Transverse colon (tissue), 4 donors: Measurements from ENCODE around the gene GDPD5. TPM values are rescaled to one million over a fixed set of nuclear protein-coding genes. Genes with fewer than 3 reads are reported as not detected.

Experiments
- DNase-seq: peaks from one replicate; pipeline ENCODE4 v3.0.0-alpha.2; 2019
- H3K27ac ChIP-seq, 4 donors: fragments of 200-600 bp; sonication (generic); 2 replicates each; pipeline ENCODE4 v1.5.1; 2016 to 2018; ENCODE audit warnings: inconsistent platforms in 4 of 4
- H3K27me3 ChIP-seq: fragments of 200-600 bp; sonication (generic); 2 replicates; pipeline ENCODE4 v1.5.1; 2017; ENCODE audit warnings: inconsistent platforms
- H3K36me3 ChIP-seq, 4 donors: fragments of 200-600 bp; sonication (generic); 2 replicates each; pipeline ENCODE4 v1.5.1; 2017 to 2019; ENCODE audit warnings: inconsistent platforms in 4 of 4
- H3K4me1 ChIP-seq, 4 donors: fragments of 200-600 bp; sonication (generic); 2 replicates each; pipeline ENCODE4 v1.5.1; 2017 to 2020; ENCODE audit warnings: inconsistent platforms in 4 of 4
- H3K4me3 ChIP-seq, 4 donors: fragments of 200-600 bp; sonication (generic); 1 replicate in 1 of 4; 2 replicates in 3 of 4; pipeline versions ENCODE4 v1.5.1 to v1.6.1; 2017 to 2019; ENCODE audit warnings: inconsistent platforms in 4 of 4
- H3K9me3 ChIP-seq, 2 donors: fragments of 200-600 bp; sonication (generic); 2 replicates each; pipeline ENCODE4 v1.5.1; 2017 to 2019; ENCODE audit warnings: inconsistent platforms in 2 of 2
- EP300 ChIP-seq: sonication (generic); formaldehyde crosslinking; IDR thresholded peaks from one replicate; pipeline ENCODE4 v1.6.1; 2017; ENCODE audit warnings: antibody characterized with exemption, low read depth
- POLR2A ChIP-seq: fragments of 450-650 bp; IDR thresholded peaks from one replicate; pipeline ENCODE4 v1.6.1; 2016; ENCODE audit warnings: antibody characterized with exemption, mild to moderate bottlenecking, moderate library complexity
- POLR2AphosphoS5 ChIP-seq, 3 donors: sonication (generic); formaldehyde crosslinking; IDR thresholded peaks; one replicate each; pipeline ENCODE4 v1.6.1; 2016; ENCODE audit warnings: antibody characterized with exemption in 3 of 3
- WGBS, 2 donors: methylation state at CpG; one replicate each; pipeline ENCODE4 v1.1.5; 2018; ENCODE audit warnings: low coverage in 1 of 2; 5-methylcytosine and 5-hydroxymethylcytosine counted together
- in situ Hi-C, 4 donors: fragments of 200-750 bp; cut with MboI; loops; one replicate each; pipeline versions ENCODE4 v1.15.0 to v1.15.1; 2017; ENCODE audit warnings: low sequenced_read_pairs in 3 of 4, low pct_ligation_motif_present in 1 of 4, low pct_unique_long_range_greater_than_20kb in 1 of 4
- intact Hi-C: fragments of 100-400 bp; cut with DNase I; formaldehyde crosslinking; loops from one replicate; pipeline ENCODE4 v1.15.1; 2023; ENCODE audit warnings: low total_unique reads
- total RNA-seq, 4 donors: library from RNA; depleted of rRNA; stranded (reverse); fragments of >200 nt; gene quantifications; one replicate each; pipeline ENCODE4 v1.1.0, GENCODE V29; 2016
- TF ChIP-seq, protein P1 (sequence below), 5 experiments: fragments of 200-600 bp in 3 of 5; fragments of 450-650 bp in 2 of 5; sonication (generic) in 3 of 5; IDR thresholded peaks; 1 replicate in 2 of 5; 2 replicates in 3 of 5; pipeline ENCODE4 v1.5.1; 2016 to 2017; ENCODE audit warnings: antibody characterized with exemption in 5 of 5, inconsistent platforms in 3 of 5, mild to moderate bottlenecking in 2 of 5, moderate library complexity in 1 of 5

The GDPD5 gene
- total RNA-seq, 4 donors from 2014 or later, result 3.7 to 10.1 (median 7.1) TPM; not detected in 1

DNA sequence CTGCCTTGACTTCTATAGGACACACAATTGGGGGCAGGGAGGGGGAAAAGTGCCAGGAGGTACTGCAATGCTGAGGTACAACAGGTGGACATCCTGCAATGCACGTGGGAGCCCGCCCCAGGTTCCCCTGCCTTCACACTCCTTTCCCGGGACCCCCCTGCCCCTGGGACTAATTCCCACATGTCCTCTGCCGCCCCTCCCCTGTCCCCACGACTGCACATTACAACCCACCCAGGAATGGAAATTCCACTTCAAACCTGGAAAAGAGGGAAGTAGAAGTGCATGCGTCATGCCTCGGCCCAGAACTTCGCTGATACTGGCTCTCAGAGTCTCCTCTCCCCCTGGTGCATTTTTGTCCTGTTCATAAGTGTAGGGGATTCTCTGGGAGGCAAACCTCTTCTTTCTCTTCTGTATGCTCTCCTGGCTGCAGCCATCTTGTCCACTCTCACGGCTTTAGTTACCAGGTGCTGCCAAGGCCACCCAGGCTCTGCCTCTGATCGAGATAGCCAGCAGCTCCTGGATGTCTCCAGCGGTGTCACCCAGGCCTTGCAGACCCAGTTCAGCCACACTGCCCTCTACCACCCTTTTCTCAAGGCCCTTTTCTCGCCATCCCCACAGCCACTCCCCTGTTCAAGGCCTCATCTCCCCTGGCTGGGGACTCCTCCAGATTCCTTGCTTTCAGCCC lies 43.7 kb downstream of the GDPD5 start:
- in situ Hi-C loops, result no loop called here
- H3K27me3 ChIP-seq, result no peaks in the 10 kb centered on the region
- H3K27ac ChIP-seq, result no peak overlapping the region
- TF ChIP-seq, protein P1, sequence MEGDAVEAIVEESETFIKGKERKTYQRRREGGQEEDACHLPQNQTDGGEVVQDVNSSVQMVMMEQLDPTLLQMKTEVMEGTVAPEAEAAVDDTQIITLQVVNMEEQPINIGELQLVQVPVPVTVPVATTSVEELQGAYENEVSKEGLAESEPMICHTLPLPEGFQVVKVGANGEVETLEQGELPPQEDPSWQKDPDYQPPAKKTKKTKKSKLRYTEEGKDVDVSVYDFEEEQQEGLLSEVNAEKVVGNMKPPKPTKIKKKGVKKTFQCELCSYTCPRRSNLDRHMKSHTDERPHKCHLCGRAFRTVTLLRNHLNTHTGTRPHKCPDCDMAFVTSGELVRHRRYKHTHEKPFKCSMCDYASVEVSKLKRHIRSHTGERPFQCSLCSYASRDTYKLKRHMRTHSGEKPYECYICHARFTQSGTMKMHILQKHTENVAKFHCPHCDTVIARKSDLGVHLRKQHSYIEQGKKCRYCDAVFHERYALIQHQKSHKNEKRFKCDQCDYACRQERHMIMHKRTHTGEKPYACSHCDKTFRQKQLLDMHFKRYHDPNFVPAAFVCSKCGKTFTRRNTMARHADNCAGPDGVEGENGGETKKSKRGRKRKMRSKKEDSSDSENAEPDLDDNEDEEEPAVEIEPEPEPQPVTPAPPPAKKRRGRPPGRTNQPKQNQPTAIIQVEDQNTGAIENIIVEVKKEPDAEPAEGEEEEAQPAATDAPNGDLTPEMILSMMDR (IDR thresholded peaks at IDR 0.05), result no peak
- TF ChIP-seq POLR2AphosphoS5 (IDR thresholded peaks at IDR 0.05) (no peak), POLR2A (no peak), EP300 (no peak)
- no peaks in the 10 kb centered on the region for H3K4me1 ChIP-seq
- 79 to 94% methylated on average over 4 to 12 of the region's 12 CpGs for WGBS, 2 donors
- no peaks in the 10 kb centered on the region for H3K36me3 ChIP-seq
- H3K9me3 ChIP-seq, result no peaks in the 10 kb centered on the region
- no peak for DNase-seq
- intact Hi-C loops, result no loop called here
- no peak overlapping the region for H3K4me3 ChIP-seq

DNA sequence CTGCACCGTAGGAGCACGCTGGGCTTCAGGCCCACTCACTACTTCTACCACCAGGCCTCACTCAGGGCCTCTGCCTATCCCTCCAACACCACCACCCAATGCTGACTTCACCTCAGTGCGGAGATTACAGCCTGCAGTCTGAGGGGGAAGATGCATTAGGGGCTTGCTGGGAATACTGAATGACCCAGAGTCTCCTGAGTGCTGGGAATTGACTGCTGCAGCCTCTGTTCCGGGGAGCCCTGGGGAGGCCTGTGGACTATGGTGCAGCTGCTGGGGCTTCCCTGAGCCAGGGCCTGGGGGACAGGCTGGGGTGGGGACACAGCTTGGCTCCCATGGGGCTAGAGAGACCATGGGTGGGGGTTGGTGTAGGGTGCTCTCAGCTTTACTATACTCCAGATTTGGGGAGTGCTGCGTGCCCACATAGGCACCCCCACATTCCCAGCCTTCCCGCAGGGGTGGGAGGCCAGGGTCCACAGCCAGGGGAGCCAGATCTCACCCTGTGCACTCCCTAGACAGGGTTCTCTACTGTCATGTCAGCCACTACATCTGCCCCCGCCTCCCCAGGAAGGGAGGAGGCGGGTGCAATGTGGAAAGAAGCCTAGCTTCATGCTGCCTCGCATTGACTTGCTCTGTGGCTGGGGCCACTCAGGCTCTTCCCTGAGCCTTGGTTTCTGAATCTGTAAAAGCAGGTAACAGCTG lies 44.4 kb downstream of the GDPD5 start:
- intact Hi-C loops, result no loop called here
- Histone ChIP-seq H3K9me3 (no peaks in the 10 kb centered on the region), H3K4me3 (no peak overlapping the region), H3K27me3 (no peaks in the 10 kb centered on the region), H3K4me1 (peaks cover 0 to 2% (median 0%) of the 10 kb centered on the region in 4 donors), H3K27ac (no peak overlapping the region), H3K36me3 (no peaks in the 10 kb centered on the region)
- in situ Hi-C loops, result no loop called here
- TF ChIP-seq POLR2A (no peak), EP300 (no peak), POLR2AphosphoS5 (IDR thresholded peaks at IDR 0.05) (no peak)
- TF ChIP-seq, protein P1 (IDR thresholded peaks at IDR 0.05), result no peak
- 90% methylated on average over 9 of the region's 9 CpGs; no CpG with 5 or more reads in 1 of the 2 donors for WGBS, 2 donors
- DNase-seq, result no peak

DNA sequence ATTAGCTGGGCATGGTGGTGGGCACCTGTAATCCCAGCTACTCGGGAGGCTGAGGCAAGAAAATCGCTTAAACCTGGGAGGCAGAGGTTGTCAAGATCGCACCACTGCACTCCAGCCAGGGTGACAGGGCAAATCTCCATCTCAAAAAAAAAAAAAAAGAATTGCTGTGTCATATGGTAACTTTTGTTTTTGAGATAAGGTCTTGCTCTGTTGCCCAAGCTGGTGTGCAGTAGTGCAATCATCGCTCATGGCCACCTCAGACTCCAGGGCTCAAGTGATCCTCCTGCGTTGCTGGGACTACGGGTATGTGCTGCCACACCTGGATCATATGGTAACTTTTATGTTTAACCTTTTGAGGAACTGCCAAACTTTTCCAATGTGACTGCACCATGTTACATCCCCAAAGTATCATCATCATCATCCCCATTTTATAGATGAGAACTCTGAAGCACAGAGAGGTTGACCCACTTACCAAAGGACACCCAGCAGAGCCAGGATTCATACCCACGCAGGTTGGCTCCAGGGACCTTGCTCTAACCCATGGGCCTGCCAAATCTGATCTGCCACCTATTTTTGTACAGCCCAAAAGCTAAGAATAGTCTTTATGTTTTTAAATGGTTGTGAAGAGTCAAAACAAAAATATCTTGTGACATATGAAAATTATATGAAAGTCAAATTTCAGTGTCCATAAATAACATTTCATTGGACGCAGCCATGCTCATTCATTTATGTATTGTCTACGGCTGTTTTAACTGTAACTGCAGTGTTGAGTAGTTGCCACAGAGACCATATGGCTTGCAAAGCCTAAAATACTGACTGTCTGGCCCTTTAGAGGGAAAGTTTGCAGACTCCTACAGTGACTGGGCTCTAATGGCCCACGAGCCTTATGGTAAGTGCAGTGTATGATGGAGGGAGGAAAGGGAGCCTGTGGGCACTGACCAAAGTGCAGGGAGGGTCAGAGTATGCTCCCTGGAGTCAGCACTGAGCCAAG lies 45.3 kb downstream of the GDPD5 start:
- intact Hi-C loops (no loop called here), in situ Hi-C loops (no loop called here)
- H3K27me3 ChIP-seq, result no peaks in the 10 kb centered on the region
- no peak for TF ChIP-seq POLR2AphosphoS5 (IDR thresholded peaks at IDR 0.05)
- TF ChIP-seq, protein P1 (IDR thresholded peaks at IDR 0.05), result no peak
- no peak for TF ChIP-seq EP300
- TF ChIP-seq POLR2A, result no peak
- no peak for DNase-seq
- no peak overlapping the region for H3K4me3 ChIP-seq
- 79 to 86% methylated on average over 9 to 10 of the region's 10 CpGs for WGBS, 2 donors
- H3K36me3 ChIP-seq, result no peaks in the 10 kb centered on the region
- H3K27ac ChIP-seq, result no peak overlapping the region
- H3K4me1 ChIP-seq, result peaks cover 0 to 9% (median 2%) of the 10 kb centered on the region in 4 donors
- no peaks in the 10 kb centered on the region for H3K9me3 ChIP-seq
